HCEC 1CT (cell line): ENCODE measurements around the gene RFX8.
A peak's percentile ranks its signal among the peaks of the same experiment; 100 is the strongest.
"Not testable (repeated sequence)": the region's sequence is repeated elsewhere in the genome, so short reads cannot be mapped to it uniquely, and the experiment has no call there.

Experiments
- DNase-seq: peaks from one replicate; pipeline ENCODE4 v3.0.0-alpha.2; 2017

Gene RFX8

DNA sequence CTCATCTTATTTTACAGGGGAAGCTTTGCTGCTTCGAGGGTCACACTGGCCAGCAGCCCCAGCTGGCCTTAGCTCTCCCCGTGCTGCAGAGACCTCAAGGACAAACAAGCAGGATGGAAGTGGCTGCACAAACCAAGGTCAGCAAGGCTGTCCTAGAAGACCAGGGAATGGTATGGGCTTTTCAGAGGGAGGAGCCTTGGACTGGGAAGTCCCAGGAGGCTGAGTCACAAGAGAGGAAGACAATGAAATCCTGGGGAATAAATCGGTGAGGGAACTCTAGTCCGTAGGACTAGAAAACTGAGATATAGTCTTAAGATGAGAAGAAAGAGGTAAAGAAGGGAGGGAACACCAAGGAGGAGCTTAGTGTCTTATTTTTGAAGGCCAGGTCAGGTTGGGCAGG, 103.3 kb downstream of the RFX8 start:
- no peak for DNase-seq

DNA sequence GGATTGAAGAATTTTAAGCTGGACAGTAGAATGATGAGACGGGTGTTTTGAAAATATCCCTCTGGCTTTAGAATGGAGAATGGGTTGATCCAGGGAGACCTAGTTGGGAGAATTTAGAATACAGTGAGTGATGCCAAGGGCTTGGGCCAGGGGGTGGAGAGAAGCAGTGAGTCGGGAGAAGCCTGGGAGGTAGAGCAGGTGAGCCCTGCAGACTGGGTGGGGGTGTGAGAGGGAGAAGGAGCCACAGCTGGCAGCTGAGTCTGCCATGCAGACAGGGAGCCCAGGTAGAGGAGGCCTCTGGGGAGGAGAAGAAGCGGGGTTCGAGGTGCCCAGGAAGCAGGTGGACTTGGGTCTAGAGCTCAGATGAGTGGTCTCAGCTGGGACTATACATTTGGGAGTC, 105.8 kb downstream of the RFX8 start:
- DNase-seq, result no peak

DNA sequence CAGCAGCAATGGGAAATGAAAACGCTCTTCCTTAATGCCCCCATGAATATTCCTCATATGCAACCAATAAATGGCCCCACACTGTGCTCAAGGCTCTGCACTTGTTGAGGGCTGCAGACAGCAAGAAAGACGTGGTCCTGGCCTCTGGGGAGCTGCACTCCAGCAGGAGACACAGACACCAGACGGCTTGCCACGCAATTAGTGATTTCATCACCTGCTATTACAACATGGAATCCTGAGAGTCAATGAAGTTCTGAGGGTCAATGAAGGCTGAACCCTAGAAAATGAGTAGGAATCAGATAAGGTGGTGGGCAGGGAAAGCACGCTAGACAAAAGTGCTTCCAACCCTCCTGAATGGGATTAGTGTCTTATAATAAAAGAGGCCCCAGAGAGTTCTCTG, 106.5 kb downstream of the RFX8 start:
- DNase-seq, result no peak

DNA sequence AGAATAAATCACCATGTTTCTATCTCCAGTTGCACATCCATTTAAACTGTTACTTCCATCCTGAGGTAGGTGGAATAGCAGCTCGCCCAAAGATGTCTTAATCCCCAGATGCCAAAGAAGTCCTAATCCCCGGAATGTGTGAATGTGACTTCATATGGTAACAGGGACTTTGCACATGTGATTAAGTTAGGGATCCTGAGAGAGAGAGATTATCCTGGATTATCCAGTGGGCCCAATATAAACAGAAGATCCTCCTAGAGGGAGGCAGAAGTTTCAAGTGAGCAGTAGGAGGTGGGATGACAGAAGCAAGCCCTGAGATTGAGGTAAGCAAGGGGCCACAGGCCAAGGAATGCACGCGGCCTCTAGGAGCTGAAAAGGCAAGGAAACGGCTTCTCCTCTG, 107.4 kb downstream of the RFX8 start:
- DNase-seq, result no peak

DNA sequence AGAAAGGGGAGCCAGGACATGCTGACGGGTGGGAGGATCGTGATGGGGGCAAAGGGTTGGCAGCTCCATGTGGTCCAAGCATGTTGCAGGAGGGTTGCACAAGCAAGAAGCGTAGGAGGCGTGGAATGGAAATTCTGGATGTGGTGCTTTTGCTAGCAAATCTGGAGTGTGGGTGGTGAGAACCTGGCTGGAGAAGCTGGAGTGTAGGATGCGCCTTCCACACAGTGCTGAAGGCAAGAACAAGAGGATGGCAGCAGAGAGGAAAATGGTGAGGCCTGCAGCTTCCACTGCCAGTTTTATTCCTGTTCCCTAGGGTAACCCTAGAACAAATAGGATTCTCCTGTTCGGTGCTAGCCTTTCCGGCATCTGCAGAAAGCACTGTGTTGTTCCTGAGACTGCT, 110.0 kb downstream of the RFX8 start:
- DNase-seq, result no peak

DNA sequence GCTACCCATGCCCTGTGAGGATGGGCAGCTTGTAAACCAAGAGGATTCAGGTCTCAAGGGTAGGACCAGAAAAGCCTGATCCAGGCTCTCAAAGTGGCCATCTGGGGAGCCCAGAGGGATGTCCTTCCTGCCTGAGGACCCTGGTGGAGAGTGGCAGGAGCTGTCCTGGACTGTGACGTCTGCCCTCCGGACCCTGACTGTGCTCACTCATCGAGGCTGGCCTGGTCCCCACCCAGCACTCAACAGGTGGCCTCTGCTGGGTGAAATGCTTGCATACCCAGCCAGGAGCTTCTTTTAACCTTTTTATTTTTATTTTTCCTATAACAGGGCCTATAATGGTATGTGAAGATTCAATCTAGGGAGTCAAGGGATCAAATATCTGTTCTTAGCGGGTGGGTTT, 112.1 kb downstream of the RFX8 start:
- no peak for DNase-seq

DNA sequence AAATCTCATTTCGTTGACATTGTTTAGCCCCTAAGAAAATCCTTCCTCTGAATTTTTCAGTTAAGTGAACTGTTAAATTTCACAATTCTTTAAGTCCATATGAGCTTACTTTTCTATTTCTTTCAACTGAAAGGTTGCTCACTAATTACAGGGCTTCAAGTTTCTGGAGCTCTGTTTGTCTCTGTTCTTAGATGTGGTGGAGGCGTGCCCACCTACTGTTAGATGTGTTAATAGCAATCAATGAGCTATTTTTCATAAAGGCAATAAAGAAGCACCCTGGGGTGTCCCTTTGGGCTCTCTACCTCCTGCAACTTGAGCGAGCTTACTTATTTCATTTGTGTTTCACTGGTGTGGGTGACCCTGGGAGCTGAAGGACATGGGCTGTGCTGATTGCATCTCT, 112.6 kb downstream of the RFX8 start:
- DNase-seq, result no peak

DNA sequence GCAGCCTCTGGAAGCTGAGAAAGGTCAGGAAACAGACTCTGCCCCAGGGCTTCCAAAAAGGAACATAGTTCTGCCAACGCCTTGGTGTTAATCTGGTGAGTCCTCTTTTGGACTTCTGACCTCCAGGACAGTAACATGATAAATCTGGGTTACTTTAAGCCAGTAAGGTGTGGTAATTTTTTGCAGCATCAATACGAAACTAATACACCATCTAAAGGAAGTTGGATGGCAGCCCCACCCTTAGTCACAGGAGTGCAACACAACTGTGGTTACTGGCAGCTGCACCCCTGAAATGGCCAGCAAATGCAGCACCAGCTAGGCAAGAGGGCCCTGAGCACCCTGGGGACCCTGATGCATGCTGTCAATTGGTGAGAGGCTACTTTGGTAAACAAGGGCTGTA, 113.4 kb downstream of the RFX8 start:
- no peak for DNase-seq

DNA sequence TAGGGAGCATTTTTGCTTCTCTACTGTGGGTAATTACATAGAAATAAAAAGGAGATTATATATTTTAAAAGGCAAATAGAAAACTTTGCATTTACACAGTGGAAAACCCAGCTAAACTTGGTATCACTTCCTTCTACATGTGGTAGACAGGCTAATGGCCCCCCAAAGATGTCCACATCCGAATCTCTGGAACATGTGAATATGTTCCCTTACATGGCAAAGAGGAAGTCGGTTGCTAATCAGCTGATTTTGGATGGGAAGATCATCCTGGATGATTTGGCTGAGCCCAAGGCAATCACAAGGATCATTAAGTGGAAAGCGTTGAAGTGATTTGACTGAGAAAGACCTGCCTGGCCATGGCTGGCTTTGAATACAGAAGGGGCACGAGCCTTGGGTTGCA, 113.8 kb downstream of the RFX8 start:
- DNase-seq, result no peak

DNA sequence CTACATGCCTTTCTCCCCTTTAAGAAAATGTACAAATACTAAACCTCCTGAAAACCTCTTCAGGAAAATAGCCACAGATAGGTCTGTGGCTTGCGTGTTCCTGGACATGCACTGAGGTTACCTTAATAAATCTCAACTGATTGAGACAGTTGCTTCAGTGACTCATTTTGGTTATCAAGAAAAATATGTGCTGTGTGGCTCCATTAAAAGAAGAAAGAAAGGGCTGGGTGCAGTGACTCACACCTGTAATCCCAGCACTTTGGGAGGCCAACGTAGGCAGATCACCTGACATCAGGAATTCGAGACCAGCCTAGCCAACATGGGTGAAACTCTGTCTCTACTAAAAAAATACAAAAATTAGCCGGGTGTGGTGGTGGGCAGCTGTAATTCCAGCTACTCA, 114.7 kb downstream of the RFX8 start:
- DNase-seq, result peak; percentile 50

DNA sequence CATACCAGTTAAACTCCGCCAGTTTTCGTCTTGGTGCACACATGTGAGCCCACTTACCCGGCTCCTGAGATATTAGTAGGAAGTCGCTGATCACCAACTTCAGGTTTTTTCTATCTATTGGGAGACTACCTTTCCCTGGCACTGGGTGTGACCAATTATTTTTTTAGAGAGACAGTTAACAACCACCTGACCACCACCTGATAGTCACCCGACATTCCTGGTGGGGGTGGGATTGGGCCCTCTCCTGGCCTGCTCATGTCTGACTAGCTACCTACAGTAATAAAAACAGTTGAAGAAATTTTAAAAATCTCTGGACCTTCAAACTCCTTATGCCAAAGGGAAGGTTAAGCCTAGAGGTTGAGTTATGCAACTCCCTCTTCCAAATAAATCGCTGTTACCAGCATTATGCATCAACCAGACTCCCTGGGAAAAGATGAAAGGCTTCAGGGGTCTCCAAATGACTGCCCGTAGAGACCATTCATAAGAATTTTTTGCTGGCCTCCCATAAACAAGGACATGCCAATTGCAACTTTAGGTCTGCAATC, 115.4 kb downstream of the RFX8 start:
- DNase-seq, result no peak

DNA sequence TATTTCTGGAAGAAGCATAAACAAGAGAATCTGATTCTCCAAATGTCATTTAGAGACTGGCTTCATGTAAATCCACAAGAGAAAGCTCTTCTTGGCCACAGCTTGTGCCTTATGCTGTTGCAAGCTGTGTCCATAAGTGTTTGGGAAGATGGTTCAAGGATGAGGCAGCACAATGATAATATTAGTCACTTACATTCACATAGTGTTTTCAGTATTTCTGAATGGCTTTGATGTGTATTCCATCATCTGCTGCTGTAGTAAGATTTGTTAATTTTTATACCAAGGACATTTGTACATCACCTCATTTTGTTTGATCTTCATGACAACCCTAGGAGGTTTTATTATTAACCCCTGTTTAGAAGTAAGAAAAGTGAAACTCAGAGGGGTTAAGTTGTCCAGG, 117.5 kb downstream of the RFX8 start:
- DNase-seq, result peak; percentile 49

DNA sequence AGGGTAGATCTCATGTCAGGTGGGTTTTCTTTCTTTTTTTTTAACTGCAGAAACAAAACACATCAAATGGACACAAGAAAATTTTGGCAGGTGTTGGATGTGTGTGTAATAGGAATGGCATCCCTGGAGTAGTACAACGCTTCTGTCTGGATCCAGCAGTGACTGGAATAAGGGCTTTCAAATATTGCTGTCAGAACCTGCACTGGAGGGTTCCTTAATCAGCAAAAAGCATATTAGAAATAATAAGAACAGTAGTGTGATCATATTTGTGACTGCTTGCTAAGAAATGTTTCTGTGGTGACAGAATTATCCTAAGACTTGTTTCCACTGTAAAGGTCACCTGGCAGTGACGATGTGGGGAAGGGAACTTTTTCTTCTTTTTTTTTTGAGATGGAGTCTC, 118.4 kb downstream of the RFX8 start:
- DNase-seq, result peak; percentile 47

DNA sequence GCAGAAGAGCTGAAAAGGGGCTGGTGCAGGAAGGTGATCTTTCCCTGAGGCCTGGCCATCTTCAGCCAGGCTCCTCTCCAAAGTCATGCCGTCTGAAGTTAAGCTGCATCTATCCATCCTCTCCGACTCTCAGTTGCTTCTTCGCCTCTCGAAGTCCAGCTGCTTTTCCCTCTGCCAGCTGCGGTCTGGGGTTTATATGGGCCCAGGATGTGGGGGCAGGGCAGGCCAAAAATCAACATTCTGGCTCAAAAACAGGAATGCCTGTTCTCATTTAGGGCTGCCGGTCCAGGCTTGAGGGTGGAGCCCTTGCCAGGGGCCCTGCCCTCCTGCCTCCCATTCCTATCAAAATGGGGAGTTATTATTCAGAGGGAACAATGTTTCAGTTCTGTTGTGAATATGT, 118.9 kb downstream of the RFX8 start:
- no peak for DNase-seq

DNA sequence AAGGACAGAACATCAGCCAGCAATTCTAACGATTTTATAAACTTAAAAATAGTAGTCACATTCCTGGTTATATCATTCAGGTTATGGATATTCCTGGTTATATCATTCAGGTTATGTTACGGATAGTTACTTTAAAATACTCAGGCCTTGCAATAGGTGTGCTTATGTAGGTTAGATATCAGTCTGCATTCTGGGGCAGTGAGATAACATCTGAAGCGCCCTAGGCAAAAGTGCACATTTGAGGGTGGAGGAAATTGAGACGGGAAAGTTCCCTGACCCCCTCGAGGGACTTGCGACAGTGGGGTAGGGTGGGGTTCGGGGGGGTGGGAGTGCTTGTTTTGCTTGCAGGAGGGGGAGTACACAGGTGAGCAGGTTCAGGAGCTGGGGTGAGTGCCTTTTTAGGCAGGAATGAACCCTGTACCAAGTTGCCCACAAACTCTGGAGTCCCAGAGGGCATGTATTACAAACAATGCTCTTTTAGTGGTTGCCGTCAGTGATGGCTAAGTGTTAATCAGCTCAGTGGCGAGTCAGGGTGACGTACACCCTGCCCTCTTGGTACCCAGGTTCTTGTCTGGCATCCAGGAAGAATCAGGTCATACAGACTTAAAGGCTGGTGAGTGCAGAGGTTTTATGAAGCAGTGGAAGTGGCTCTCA, 119.4 kb downstream of the RFX8 start:
- DNase-seq, result no peak

DNA sequence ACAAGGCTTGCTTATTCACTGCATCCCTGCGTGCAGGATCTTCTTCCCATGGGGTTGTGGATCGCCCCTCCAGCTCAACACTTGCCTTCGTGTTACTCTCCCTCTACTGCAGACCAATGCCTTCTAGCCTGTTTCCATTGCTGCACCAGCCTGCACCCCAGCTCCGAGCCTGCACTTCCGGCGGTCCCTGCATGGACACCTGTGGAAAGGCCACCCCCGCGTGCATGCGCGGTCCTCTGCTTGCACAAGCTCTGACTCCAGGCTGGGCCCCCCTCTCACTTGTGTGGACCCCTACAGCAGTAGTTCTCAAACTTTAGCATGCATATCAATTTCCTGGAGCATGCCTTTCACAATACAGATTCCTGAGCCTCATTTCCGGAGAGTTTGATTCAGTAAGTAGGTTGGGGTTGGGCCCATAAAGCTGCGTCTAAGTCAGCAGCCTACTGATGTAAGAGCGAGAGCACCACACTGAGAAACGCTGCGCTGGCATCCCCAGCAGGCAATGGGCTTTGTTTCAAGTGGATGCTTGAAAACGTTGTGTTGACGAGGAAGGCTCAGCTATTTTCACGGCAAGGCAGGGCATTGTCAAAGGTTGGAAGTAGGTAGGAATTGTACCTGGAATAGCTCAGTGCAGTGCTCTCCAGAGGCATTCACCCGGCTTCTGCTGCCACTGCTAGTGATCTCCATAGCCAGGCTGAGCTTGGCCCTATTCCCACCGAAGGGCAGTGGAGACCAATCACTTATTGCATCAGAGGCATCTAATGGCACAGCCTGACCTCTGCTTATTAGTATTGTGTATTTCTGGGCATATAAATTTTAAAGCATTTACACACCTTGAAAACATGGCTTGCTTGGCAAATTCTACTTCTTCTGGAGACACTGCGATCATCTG, 120.2 kb downstream of the RFX8 start:
- DNase-seq, result no peak

DNA sequence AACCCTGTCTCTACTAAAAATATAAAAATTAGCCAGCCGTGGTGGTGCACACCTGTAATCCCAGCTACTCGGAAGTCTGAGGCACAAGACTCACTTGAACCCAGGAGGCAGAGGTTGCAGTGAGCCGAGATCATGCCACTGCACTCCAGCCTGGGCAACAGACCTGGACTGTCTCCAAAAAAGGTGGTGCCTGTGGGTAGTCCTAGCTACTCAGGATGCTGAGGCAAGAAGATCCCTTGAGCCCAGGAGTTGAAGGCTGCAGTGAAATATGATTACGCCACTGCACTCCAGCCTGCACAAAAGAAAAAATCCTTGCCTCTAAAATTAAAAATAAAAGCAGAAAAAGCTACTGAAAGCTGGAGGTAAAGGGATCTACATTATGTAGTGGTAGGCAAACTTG, 122.3 kb downstream of the RFX8 start:
- not testable (repeated sequence) for DNase-seq

DNA sequence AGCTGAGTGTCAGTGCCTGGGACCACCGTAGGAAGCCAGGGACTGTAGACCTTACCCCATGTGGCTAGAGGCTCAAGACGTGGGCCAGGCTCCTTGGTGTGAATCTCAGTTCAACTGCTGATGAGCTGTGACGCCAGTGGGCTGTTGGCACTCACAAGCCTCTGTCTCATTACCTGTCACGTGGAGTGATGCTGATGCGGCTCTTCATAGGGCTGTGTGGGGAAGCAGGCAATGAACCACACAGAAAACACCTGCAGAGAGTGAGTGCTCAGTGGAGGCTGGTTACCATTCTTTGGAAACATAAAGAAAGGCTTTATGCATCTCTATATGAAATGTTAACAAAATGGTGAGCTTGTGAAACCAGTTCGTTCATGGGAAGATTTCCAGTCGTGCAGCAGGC, 123.7 kb downstream of the RFX8 start:
- DNase-seq, result no peak

DNA sequence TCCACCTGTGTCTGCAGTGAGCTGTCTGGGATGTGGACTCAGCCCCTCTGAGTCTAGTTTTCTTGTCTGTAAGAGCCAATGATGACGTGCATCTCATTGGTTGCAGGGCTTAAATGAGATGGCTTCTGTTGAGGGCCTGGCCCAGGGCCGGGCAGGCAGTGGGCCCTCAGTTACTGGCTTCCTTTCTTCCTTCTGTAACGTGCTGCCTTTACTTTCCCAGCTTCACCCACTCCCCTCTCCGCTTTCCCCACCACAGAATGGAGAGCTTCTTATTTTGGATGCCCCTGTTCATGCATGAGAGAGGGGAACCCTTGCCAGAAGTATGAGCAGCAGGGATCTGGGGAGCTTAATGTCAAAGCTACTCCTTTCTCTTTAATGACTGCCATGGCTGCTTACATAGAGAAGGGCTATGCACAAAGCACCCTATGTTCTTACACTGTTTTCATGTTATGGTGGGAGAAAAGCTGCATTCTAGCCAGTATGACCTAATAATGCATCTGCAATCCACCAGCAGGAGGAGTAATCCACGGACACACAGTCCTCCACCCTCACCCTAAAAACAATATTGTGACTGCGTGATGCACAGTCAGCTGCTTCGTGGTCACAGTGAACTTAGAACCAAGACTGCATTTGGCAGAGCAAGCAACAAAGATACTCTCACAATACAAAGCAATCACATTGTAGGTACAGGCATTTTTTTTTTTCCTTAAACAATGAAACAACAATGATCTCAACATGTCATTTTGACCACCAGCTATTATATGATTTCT, 124.8 kb downstream of the RFX8 start:
- peak; percentile 69 for DNase-seq

DNA sequence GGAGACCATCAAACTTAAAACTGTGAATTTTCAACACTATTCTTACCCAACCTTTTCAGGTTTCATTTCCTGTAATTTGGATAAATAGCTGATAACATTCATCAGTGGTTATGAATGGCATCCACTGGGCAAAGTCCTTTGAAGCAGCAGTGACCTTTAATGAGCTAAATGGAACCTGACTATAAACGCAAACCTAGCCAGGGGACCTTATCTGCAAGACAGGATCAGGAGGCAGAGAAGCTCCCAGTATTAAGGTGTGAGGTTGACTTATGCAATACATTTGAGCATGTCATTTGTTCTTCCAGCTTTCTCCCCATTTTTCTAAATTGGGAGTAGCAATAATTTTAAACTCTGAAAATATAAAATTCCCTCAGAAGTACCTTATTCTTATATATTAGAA, 126.0 kb downstream of the RFX8 start:
- no peak for DNase-seq
